Right cardiac atrium (tissue), 5 donors: ENCODE results near the gene RS1. TPM values are rescaled to one million over a fixed set of nuclear protein-coding genes. Genes with fewer than 3 reads are reported as not detected.

Source experiments
- ATAC-seq, 2 donors: fragments of 200-7000 bp; cut with Tn5 transposase; one replicate each; pipeline versions ENCODE4 v1.8.0 to v1.9.1; 2020; ENCODE audit warnings: moderate library complexity in 2 of 2, mild to moderate bottlenecking in 1 of 2
- DNase-seq, 3 donors: peaks; one replicate each; pipeline ENCODE4 v3.0.0-alpha.2; 2020
- H3K27ac ChIP-seq: one replicate; pipeline ENCODE4 v1.5.1; 2013; ENCODE audit warnings: mild to moderate bottlenecking, low read length, control low read depth, moderate library complexity
- H3K27me3 ChIP-seq: one replicate; pipeline ENCODE4 v1.6.1; 2013; ENCODE audit not compliant: control insufficient read depth, insufficient read depth
- H3K4me1 ChIP-seq: one replicate; pipeline ENCODE4 v1.6.1; 2013; ENCODE audit warnings: low read length; ENCODE audit not compliant: control insufficient read depth, insufficient read depth
- H3K4me3 ChIP-seq: one replicate; pipeline ENCODE4 v1.5.1; 2013; ENCODE audit warnings: low read length, control low read depth
- H3K9me3 ChIP-seq: one replicate; pipeline ENCODE4 v1.6.1; 2013; ENCODE audit warnings: low read length; ENCODE audit not compliant: control insufficient read depth
- WGBS: extraction: QIAGEN DNeasy Blood & Tissue Kit; methylation state at CpG from one replicate; pipeline ENCODE4 v1.1.7; 2013; 5-methylcytosine and 5-hydroxymethylcytosine counted together
- intact Hi-C, 4 donors: fragments of 100-400 bp; cut with DNase I; formaldehyde crosslinking; loops; one replicate each; pipeline versions ENCODE4 v1.11.0 to v1.14.0; 2022 to 2023
- polyA plus RNA-seq: library from polyadenylated mRNA; stranded (reverse); fragments of 200-250 nt; gene quantifications from one replicate; pipeline ENCODE4 v1.2.3, GENCODE V29; 2013
- total RNA-seq, 4 donors: library from RNA; stranded (reverse); fragmentation: NEBNext Ultra II Directional; extraction: Animal tissue kit (Norgen Biotek cat#: 25700); gene quantifications; one replicate each; pipeline ENCODE4 v1.2.1, GENCODE V29; 2021
- donor health status: healthy with polysubstance abuse.
- donor health status: DM: no; HTN: yes; CAD: no.
- donor health status: DM: no; HTN: no; CAD: no.
- donor health status: DM: no; HTN: yes; CAD: no; lungs with severe emphysema.
- donor health status: DM: yes; HTN: yes; CAD: no.

Gene RS1
- total and polyA plus RNA-seq, 5 donors = not detected

GRCh38 chrX:18666614-18667013 lies 5.3 kb downstream of the RS1 start:
- 77% methylated on average over 15 of the region's 15 CpGs for WGBS
- intact Hi-C loops = loop anchor here in 1 of 4 donors (10.0 kb wide), 1 partner anchor 242 kb away; the partner anchor contains the start of gene CDKL5
- no peak for ATAC-seq
- Histone ChIP-seq H3K27ac (no peak overlapping the region), H3K9me3 (no peaks in the 10 kb centered on the region), H3K4me3 (no peak overlapping the region), H3K4me1 (no peaks in the 10 kb centered on the region), H3K27me3 (no peaks in the 10 kb centered on the region)
- DNase-seq = no peak

DNA sequence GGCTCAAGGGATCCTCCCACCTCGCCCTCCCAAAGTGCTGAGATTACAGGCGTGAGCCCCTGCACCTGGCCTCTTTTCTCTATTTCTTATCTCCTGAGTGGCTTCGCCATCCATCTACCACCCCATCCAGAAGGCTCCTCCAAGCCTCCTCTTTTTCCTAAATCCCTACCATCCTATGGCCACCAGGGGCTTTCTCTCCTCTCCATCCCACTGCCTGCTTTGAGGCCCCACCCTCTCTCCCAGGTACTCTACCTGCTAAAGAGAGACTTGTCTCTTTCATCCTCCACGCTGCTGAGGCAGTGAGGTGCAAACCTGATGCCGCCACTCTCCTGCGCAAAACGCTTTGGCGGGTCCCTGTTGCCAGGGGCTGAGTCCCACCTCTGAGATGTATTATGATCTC lies 7.0 kb downstream of the RS1 start:
- DNase-seq (no peak), ATAC-seq (no peak)
- H3K9me3 ChIP-seq = no peaks in the 10 kb centered on the region
- H3K27ac ChIP-seq = no peak overlapping the region
- 79% methylated on average over 8 of the region's 8 CpGs for WGBS
- intact Hi-C loops = loop anchor here in 1 of 4 donors (10.0 kb wide), 1 partner anchor 240 kb away; the partner anchor contains the start of gene CDKL5
- no peak overlapping the region for H3K4me3 ChIP-seq
- no peaks in the 10 kb centered on the region for H3K27me3 ChIP-seq
- H3K4me1 ChIP-seq = no peaks in the 10 kb centered on the region

DNA sequence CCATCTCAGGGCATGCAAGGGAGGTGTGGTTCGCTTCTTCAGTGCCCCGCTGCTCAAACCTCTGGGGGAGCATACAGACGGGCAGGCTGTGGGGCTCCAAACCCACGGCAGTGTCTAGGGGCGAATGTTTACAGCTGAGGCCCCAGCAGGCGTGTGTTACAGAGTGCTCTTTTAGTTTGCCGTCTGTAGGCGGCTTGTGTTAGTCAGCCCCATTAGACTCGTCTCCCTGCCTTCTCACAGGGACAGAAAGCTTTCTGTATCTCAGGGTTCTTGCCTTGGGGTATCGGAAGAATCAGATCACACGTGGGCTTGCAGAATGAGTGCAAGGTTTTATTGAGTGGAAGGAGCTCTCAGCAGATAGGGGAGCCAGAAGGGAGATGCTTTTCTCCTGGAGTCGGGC lies 10.6 kb downstream of the RS1 start:
- Histone ChIP-seq H3K27ac (no peak overlapping the region), H3K4me1 (no peaks in the 10 kb centered on the region), H3K4me3 (no peak overlapping the region), H3K9me3 (no peaks in the 10 kb centered on the region), H3K27me3 (no peaks in the 10 kb centered on the region)
- intact Hi-C loops = loop anchor here in 1 of 4 donors (10.0 kb wide), 1 partner anchor 236 kb away; the partner anchor contains the start of gene CDKL5
- DNase-seq = no peak
- WGBS = 83% methylated on average over 12 of the region's 12 CpGs
- no peak for ATAC-seq

DNA sequence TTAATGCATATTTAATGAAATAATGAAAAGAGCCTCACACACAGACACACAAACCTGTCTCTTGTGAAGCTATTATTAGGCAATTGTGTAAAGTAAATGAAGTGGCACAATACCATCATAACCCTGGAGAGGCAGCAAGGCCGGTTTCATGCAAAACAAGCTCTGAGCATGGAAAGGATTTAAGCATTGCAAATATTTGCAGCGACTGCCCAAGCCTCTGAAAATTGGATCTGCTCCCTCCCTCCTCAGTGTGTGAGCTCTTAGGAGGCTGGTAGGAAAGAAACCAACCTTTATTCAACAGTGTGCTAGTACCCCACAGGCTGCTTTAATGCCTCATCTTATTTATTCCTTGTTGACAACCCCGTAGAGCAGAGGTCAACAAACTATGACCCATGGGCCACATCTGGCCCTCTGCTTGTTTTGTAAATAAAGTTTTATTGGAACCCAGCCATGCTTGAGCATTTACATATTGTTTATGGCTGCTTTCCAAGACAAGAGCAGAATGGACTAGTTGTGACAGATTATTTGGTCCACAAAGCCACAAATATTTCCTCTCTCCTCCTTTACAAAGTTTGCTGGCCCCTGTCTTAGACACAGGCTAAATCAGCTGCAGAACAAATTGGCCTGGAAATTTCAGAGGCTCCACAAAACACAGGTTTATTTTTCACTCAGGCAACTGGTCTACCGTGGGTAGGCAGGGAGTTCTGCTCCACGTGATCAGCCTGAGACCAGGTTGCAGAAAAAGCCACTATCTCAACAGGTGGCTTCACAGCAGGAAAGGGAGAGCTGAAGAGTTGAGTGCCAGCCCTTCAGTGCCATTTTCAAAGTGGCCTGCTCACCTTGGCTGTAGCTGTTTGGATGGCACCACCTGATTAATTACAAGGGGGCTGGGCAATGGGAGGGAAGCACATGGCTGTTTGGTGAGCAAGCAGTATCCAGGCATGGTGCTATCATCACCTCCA lies 16.8 kb downstream of the RS1 start:
- no peaks in the 10 kb centered on the region for H3K4me1 ChIP-seq
- no peak overlapping the region for H3K4me3 ChIP-seq
- DNase-seq (no peak), ATAC-seq (no peak)
- WGBS = 56% methylated on average over 5 of the region's 5 CpGs
- H3K27me3 ChIP-seq = no peaks in the 10 kb centered on the region
- H3K27ac ChIP-seq = no peak overlapping the region
- H3K9me3 ChIP-seq = no peaks in the 10 kb centered on the region
- intact Hi-C loops = no loop called here

DNA sequence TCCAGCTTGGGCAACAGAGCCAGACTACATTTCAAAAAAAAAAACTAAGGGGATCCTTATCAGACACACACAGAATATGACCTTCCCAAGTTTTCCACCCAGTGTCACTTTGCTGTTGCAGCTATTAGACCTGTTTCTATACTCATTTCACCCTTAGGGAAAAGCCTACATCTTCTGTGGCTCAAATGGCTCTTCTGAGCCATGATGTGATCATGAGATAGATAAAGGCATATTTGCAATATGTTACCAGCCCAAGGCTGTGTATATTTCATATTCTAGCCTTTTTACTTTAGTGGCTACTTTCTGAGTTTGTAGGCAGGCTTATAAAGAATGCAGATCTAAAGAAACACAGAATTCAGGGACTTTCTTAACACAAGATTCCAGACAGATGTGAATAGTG lies 19.3 kb downstream of the RS1 start:
- ATAC-seq = no peak
- DNase-seq = no peak
- Histone ChIP-seq H3K9me3 (no peaks in the 10 kb centered on the region), H3K27me3 (no peaks in the 10 kb centered on the region), H3K4me1 (no peaks in the 10 kb centered on the region), H3K27ac (no peak overlapping the region), H3K4me3 (no peak overlapping the region)
- intact Hi-C loops = no loop called here

GRCh38 chrX:18650662-18651061 lies 21.2 kb downstream of the RS1 start:
- Histone ChIP-seq H3K9me3 (no peaks in the 10 kb centered on the region), H3K4me3 (no peak overlapping the region), H3K4me1 (no peaks in the 10 kb centered on the region), H3K27me3 (no peaks in the 10 kb centered on the region), H3K27ac (no peak overlapping the region)
- DNase-seq (no peak), ATAC-seq (no peak)
- intact Hi-C loops = no loop called here
- 98% methylated on average over 6 of the region's 6 CpGs for WGBS

GRCh38 chrX:18649498-18649951 lies 22.4 kb downstream of the RS1 start:
- DNase-seq (no peak), ATAC-seq (no peak)
- intact Hi-C loops = no loop called here
- H3K9me3 ChIP-seq = no peaks in the 10 kb centered on the region
- no peak overlapping the region for H3K27ac ChIP-seq
- no peaks in the 10 kb centered on the region for H3K27me3 ChIP-seq
- WGBS = 56% methylated on average over 9 of the region's 9 CpGs
- H3K4me3 ChIP-seq = no peak overlapping the region
- H3K4me1 ChIP-seq = no peaks in the 10 kb centered on the region

GRCh38 chrX:18647621-18648020 lies 24.3 kb downstream of the RS1 start:
- H3K4me1 ChIP-seq = no peaks in the 10 kb centered on the region
- no peak overlapping the region for H3K4me3 ChIP-seq
- no peaks in the 10 kb centered on the region for H3K9me3 ChIP-seq
- ATAC-seq (no peak), DNase-seq (no peak)
- no peak overlapping the region for H3K27ac ChIP-seq
- intact Hi-C loops = no loop called here
- WGBS = 86% methylated on average over 4 of the region's 4 CpGs
- no peaks in the 10 kb centered on the region for H3K27me3 ChIP-seq

DNA sequence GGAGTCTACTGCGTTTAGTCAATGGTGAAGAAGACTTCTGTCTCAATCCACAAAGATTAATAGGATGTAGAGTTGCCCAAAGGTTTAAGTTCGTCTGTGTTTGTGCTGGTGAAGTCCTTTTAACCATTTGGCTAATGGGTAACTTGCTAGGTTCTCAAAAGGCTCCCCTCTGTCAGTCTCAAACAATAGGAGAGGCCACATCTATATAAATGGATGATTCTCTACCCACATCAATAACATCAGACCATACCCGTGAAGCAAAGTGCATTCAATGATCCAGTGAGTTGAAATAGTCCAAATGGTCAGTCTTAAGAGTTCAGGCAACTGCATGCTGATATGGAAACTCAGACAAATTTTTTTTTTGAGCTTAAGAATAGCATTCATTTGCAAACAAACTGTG lies 28.1 kb downstream of the RS1 start:
- intact Hi-C loops = no loop called here
- WGBS = 83% methylated on average over 3 of the region's 3 CpGs
- no peak overlapping the region for H3K4me3 ChIP-seq

DNA sequence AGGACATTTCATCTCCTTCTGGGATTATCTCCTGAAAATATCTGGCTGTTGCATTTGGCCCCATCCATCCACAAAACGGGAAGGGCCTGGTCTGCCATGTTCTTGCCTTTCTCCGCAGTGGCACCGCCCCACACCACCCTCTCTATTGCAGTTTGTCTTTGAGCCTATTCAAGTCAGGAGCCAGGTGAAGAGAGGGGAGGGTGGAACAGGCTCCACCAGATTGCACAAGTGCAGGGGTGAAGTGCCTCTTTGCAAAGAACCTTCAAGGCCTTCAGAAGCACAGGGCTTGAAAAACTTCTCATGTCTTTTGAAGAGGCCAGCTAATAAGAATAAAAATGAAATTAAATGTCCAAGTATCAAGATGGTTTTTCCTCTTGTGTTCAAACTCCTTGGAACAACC lies 28.7 kb downstream of the RS1 start:
- 91% methylated on average over 3 of the region's 3 CpGs for WGBS
- Histone ChIP-seq H3K27me3 (no peaks in the 10 kb centered on the region), H3K27ac (no peak overlapping the region), H3K4me3 (no peak overlapping the region), H3K9me3 (no peaks in the 10 kb centered on the region), H3K4me1 (no peaks in the 10 kb centered on the region)
- DNase-seq (no peak), ATAC-seq (no peak)
- intact Hi-C loops = no loop called here

More for the DNA sequence above, 28.1 kb downstream of the RS1 start:
- Histone ChIP-seq H3K4me1 (no peaks in the 10 kb centered on the region), H3K27ac (no peak overlapping the region), H3K9me3 (no peaks in the 10 kb centered on the region), H3K27me3 (no peaks in the 10 kb centered on the region)
- ATAC-seq (no peak), DNase-seq (no peak)

DNA sequence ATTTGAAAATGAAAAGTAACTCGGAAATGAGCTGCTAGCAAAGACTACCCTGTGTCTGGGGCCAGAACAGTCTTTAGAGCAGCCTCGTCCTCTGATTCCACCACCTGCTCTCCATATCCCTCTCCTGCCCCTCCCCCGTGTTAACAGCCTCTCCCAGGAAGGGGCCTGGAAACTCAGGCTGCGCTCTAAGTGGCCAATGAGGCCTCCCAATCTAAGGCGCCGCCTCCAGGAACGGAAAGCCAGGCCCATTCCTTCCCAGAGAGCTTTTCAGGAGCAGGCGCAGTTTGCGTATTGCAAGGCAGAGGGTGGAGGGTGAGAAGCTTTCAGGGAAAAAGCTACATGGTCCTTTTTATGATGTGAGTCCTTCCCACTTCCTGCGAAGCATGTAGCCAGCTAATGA lies 31.2 kb downstream of the RS1 start:
- no peaks in the 10 kb centered on the region for H3K9me3 ChIP-seq
- H3K4me3 ChIP-seq = no peak overlapping the region
- H3K4me1 ChIP-seq = no peaks in the 10 kb centered on the region
- 53% methylated on average over 10 of the region's 10 CpGs for whole genome bisulfite sequencing
- no peak overlapping the region for H3K27ac ChIP-seq
- no peaks in the 10 kb centered on the region for H3K27me3 ChIP-seq
- ATAC-seq (no peak), DNase-seq (no peak)
- intact Hi-C loops = no loop called here
